GM12874 (cell line): ENCODE measurements around the gene PDZD8.

ENCODE experiments used
- TF ChIP-seq, protein P1 (sequence below): IDR thresholded peaks from 2 replicates; pipeline ENCODE4 v1.5.1; 2011; ENCODE audit warnings: low read depth, mild to moderate bottlenecking, control low read depth, low read length, moderate library complexity; ENCODE audit not compliant: insufficient read depth

Gene PDZD8

DNA sequence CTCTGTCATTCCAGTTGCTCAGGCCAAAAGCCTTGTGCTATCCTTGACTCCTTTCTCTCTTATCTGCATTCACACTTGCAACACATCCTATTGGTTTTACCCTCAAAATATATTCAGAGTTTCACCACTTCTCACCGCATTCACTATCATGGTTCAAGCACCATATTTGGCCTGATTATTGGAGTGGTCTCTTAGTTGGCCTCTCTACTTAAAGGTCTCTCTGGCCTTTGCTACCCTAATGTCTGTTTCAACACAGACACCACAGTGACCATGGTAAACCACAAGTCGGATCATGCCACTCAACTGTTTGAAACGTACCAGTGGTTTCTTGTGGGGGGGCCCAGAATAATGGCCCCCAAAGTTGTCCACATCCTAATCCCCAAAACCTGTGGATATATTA lies 15.2 kb upstream of the PDZD8 start:
- TF ChIP-seq, protein P1, sequence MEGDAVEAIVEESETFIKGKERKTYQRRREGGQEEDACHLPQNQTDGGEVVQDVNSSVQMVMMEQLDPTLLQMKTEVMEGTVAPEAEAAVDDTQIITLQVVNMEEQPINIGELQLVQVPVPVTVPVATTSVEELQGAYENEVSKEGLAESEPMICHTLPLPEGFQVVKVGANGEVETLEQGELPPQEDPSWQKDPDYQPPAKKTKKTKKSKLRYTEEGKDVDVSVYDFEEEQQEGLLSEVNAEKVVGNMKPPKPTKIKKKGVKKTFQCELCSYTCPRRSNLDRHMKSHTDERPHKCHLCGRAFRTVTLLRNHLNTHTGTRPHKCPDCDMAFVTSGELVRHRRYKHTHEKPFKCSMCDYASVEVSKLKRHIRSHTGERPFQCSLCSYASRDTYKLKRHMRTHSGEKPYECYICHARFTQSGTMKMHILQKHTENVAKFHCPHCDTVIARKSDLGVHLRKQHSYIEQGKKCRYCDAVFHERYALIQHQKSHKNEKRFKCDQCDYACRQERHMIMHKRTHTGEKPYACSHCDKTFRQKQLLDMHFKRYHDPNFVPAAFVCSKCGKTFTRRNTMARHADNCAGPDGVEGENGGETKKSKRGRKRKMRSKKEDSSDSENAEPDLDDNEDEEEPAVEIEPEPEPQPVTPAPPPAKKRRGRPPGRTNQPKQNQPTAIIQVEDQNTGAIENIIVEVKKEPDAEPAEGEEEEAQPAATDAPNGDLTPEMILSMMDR, result no peak

GRCh38 chr10:117386805-117387204 lies 11.6 kb upstream of the PDZD8 start:
- TF ChIP-seq, protein P1, result no peak

DNA sequence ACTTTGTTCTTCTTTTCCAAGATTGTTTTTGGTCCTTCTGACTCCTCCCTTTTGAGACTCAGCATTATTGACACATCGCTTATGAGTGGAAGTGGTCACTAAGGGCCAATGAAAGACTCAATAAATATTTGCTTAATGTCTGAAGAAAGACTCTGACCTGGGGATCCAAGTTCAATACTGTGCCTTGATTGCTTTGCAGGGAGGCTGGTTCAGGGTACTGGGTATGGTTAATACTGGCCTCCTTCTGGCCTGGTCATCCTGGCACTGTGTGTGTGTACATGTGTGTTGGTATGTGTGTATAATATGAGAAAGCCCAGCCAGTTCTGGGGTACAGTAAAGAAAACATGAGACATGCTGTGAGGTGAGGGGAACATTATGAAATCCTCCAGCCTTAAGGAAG lies 7.6 kb upstream of the PDZD8 start:
- TF ChIP-seq, protein P1, result no peak

- TF ChIP-seq, protein P1, result no peak
Observed at GRCh38 chr10:117374506-117375359, 507 bp downstream of the PDZD8 start.

- TF ChIP-seq, protein P1, result no peak
Observed at GRCh38 chr10:117373823-117374505, 1.3 kb downstream of the PDZD8 start.

- TF ChIP-seq, protein P1, result no peak
Observed at GRCh38 chr10:117370205-117370604, 5.0 kb downstream of the PDZD8 start.

- TF ChIP-seq, protein P1, result no peak
Observed at GRCh38 chr10:117367718-117368117, 7.5 kb downstream of the PDZD8 start.
